GM12878 (cell line): ENCODE results near the gene LENG9. TPM values are rescaled to one million over a fixed set of nuclear protein-coding genes. Genes with fewer than 3 reads are reported as not detected.
A peak's percentile ranks its signal among the peaks of the same experiment; 100 is the strongest.

Experiments used
- ATAC-seq: fragments of 200-7000 bp; cut with Tn5 transposase; 3 replicates; pipeline ENCODE4 v1.9.1; 2020; ENCODE audit warnings: mild to moderate bottlenecking, moderate library complexity
- BruUV-seq: library from RNA; stranded (reverse); fragments of 400-500 nt; replicated peaks from 2 replicates; lab custom pipeline; 2021; lab: Mats Ljungman, UMichigan
- CTCF ChIA-PET: fragments of 300-600 bp; sonication (Branson Sonifier 250); formaldehyde crosslinking; extraction: SDS; loops from one replicate; lab custom pipeline; 2021; ENCODE audit warnings: inconsistent platforms; lab: Yijun Ruan, JAX
- POLR2A ChIA-PET: fragments of 350-600 bp; formaldehyde crosslinking; extraction: SDS; loops from one replicate; lab custom pipeline; 2021; ENCODE audit warnings: inconsistent platforms; lab: Charles Lee
- RAD21 ChIA-PET: fragments of 300-600 bp; sonication (Branson Sonifier 250); formaldehyde crosslinking; loops from one replicate; lab custom pipeline; 2023; ENCODE audit warnings: antibody characterized with exemption; ENCODE audit not compliant: unreplicated experiment; lab: Charles Lee
- SMC1A ChIA-PET: fragments of 300-600 bp; sonication (Branson Sonifier 250); formaldehyde crosslinking; loops from one replicate; lab custom pipeline; 2023; ENCODE audit not compliant: unreplicated experiment, uncharacterized antibody; lab: Charles Lee
- DNase-seq: peaks from one replicate; pipeline ENCODE4 v3.0.0-alpha.2; 2011; ENCODE audit warnings: low read depth, low spot score
- FAIRE-seq: peaks from 3 replicates; lab custom pipeline; 2011; peaks lifted over from hg19 to GRCh38; lab: Jason Lieb, UNC
- H2AFZ ChIP-seq: 2 replicates; pipeline ENCODE4 v1.6.0; 2011; ENCODE audit warnings: low read depth, low read length, control low read depth; ENCODE audit not compliant: control insufficient read depth
- H3K27ac ChIP-seq: 2 replicates; pipeline ENCODE4 v1.5.1; 2011; ENCODE audit warnings: control low read depth; ENCODE audit not compliant: control insufficient read depth, insufficient read depth
- H3K27me3 ChIP-seq, 2 experiments: replicated peaks in 1 of 2; 2 replicates each; pipeline versions ENCODE4 v1.6.0 to v1.6.1; 2011; ENCODE audit warnings: low read length in 1 of 2; ENCODE audit not compliant: control insufficient read depth in 2 of 2, insufficient read depth in 2 of 2
- H3K36me3 ChIP-seq, 2 experiments: 2 replicates each; pipeline ENCODE4 v1.5.1; 2011; ENCODE audit warnings: low read length in 1 of 2; ENCODE audit not compliant: control insufficient read depth in 2 of 2, insufficient read depth in 2 of 2
- H3K4me1 ChIP-seq: 2 replicates; pipeline ENCODE4 v1.6.1; 2011; ENCODE audit warnings: mild to moderate bottlenecking, low read length, moderate library complexity, mixed read lengths; ENCODE audit not compliant: control insufficient read depth, insufficient read depth
- H3K4me2 ChIP-seq: 2 replicates; pipeline ENCODE4 v1.6.0; 2011; ENCODE audit warnings: control low read depth; ENCODE audit not compliant: control insufficient read depth, insufficient read depth
- H3K4me3 ChIP-seq: fragments of 200-600 bp; sonication (generic); 2 replicates; pipeline ENCODE4 v1.5.1; 2016
- H3K79me2 ChIP-seq: 2 replicates; pipeline ENCODE4 v1.6.0; 2011; ENCODE audit warnings: low read length; ENCODE audit not compliant: control insufficient read depth, insufficient read depth
- H3K9ac ChIP-seq: 2 replicates; pipeline ENCODE4 v1.8.0; 2011; ENCODE audit warnings: low read length, control low read depth, mixed read lengths; ENCODE audit not compliant: control insufficient read depth, insufficient read depth
- H3K9me3 ChIP-seq: replicated peaks from 3 replicates; pipeline ENCODE4 v1.5.1; 2011; ENCODE audit warnings: mild to moderate bottlenecking, low read length; ENCODE audit not compliant: control insufficient read depth, insufficient read depth
- H4K20me1 ChIP-seq: 2 replicates; pipeline ENCODE4 v1.6.0; 2011; ENCODE audit not compliant: control insufficient read depth, insufficient read depth
- CEBPZ ChIP-seq: fragments of 150-350 bp; IDR thresholded peaks from 2 replicates; pipeline ENCODE4 v1.6.1; 2016; ENCODE audit warnings: low read depth, low read length
- CHD2 ChIP-seq: IDR thresholded peaks from 2 replicates; pipeline ENCODE4 v1.6.1; 2011; ENCODE audit warnings: low read depth, low read length, improper control_type of control experiment, borderline replicate concordance
- EGR1 ChIP-seq, 2 experiments: IDR thresholded peaks; 1 replicate in 1 of 2; 2 replicates in 1 of 2; pipeline ENCODE4 v1.6.1; 2011 to 2012; ENCODE audit warnings: low read depth in 2 of 2, low read length in 2 of 2, borderline replicate concordance in 1 of 2, mild to moderate bottlenecking in 1 of 2, moderate library complexity in 1 of 2
- MTA3 ChIP-seq: IDR thresholded peaks from 2 replicates; pipeline ENCODE4 v1.6.1; 2012; ENCODE audit warnings: low read length, inconsistent platforms, borderline replicate concordance
- POLR2A ChIP-seq: IDR thresholded peaks from 2 replicates; pipeline ENCODE4 v1.6.1; 2011; ENCODE audit warnings: low read depth, mild to moderate bottlenecking, low read length
- RAD51 ChIP-seq: fragments of 450-650 bp; IDR thresholded peaks from 2 replicates; pipeline ENCODE4 v1.6.1; 2016; ENCODE audit warnings: moderate library complexity, mild to moderate bottlenecking, inconsistent platforms
- ZBED1 ChIP-seq: IDR thresholded peaks from 2 replicates; pipeline ENCODE4 v1.6.1; 2016; ENCODE audit warnings: borderline replicate concordance
- WGBS: methylation state at CpG from one replicate; pipeline ENCODE4 v1.1.6; 2016; ENCODE audit warnings: low lambda C conversion rate; ENCODE audit not compliant: insufficient replicate concordance, insufficient coverage; ENCODE audit errors: missing lambda C conversion rate; 5-methylcytosine and 5-hydroxymethylcytosine counted together
- in situ Hi-C: fragments of 300-500 bp; cut with MboI; formaldehyde crosslinking; loops from 9 replicates; pipeline ENCODE4 v1.14.3; 2018; ENCODE audit warnings: mixed read lengths
- intact Hi-C: fragments of 100-400 bp; cut with micrococcal nuclease; formaldehyde crosslinking; loops from one replicate; pipeline ENCODE4 v1.14.2; 2022; ENCODE audit not compliant: unreplicated experiment
- polyA plus RNA-seq, 11 experiments: library from polyadenylated mRNA; depleted of rRNA in 4 of 11; unstranded in 6 of 11; stranded (reverse) in 5 of 11; fragments of >200 nt; fragmentation: Nextera tagmentation in 4 of 11; fragmentation: Illumina TruSeq in 1 of 11; extraction: Ambion mirVana in 4 of 11; extraction: Trizol in 1 of 11; gene quantifications; 1 replicate in 1 of 11; 2 replicates in 10 of 11; pipeline versions ENCODE4 v1.2.1 to v1.2.3, GENCODE V29; 2011 to 2016; ENCODE audit warnings: inconsistent platforms in 2 of 11, missing spikeins in 2 of 11, low read depth in 1 of 11
- total RNA-seq, 4 experiments: library from RNA; depleted of rRNA in 3 of 4; stranded (reverse); fragments of >200 nt in 3 of 4; fragmentation: Illumina TruSeq in 1 of 4; extraction: Trizol in 1 of 4; gene quantifications; 2 replicates each; pipeline versions ENCODE4 v1.2.1 to v1.2.3, GENCODE V29; 2013 to 2021
- TF ChIP-seq, protein P1 (sequence below): fragments of 450-650 bp; IDR thresholded peaks from 2 replicates; pipeline ENCODE4 v1.6.1; 2018; ENCODE audit warnings: borderline replicate concordance, mild to moderate bottlenecking; ENCODE audit not compliant: partially characterized antibody
- TF ChIP-seq, protein P2 (sequence below): IDR thresholded peaks from 2 replicates; pipeline ENCODE4 v1.6.1; 2012; ENCODE audit warnings: mild to moderate bottlenecking, low read depth, low read length
- TF ChIP-seq, protein P3 (sequence below): fragments of 450-650 bp; formaldehyde crosslinking; IDR thresholded peaks from 2 replicates; pipeline ENCODE4 v1.5.0; 2022; ENCODE audit warnings: mild to moderate bottlenecking, missing genetic modification characterization

Gene LENG9
- total and polyA plus RNA-seq, 10 of the 15 experiments (the other 5 are each of a cell fraction or from before 2014, with no cell fraction given), result 0.09 to 2.9 (median 0.76) TPM; not detected in 1

DNA sequence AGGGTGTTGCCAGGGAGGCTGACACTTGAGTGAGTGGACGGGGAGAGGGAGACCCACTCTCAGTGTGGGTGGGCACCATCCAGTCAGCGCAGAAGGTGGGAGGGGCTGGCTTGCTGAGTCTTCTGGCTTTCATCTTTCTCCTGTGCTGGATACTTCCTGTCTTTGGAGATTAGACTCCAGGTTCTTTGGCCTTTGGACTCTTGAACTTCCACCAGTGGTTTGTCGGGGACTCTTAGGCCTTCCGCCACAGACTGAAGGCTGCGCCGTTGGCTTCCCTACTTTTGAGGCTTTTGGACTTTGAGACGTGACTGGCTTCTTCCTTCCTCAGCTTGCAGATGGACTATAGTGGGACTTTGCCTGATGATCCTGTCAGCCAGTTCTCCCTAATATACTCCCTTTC is 18.8 kb downstream of the LENG9 start:
- RAD21 ChIA-PET, result no interaction called here
- in situ Hi-C loops, result no loop called here
- SMC1A ChIA-PET, result no interaction called here
- TF ChIP-seq ZBED1 (no peak), POLR2A (no peak), EGR1 (IDR thresholded peaks at IDR 0.05; ENCODE audit: borderline replicate concordance in 1 of 2, low read depth in 2 of 2, low read length in 2 of 2) (no peak), CEBPZ (no peak), RAD51 (no peak), MTA3 (no peak), CHD2 (no peak)
- TF ChIP-seq, protein P1, sequence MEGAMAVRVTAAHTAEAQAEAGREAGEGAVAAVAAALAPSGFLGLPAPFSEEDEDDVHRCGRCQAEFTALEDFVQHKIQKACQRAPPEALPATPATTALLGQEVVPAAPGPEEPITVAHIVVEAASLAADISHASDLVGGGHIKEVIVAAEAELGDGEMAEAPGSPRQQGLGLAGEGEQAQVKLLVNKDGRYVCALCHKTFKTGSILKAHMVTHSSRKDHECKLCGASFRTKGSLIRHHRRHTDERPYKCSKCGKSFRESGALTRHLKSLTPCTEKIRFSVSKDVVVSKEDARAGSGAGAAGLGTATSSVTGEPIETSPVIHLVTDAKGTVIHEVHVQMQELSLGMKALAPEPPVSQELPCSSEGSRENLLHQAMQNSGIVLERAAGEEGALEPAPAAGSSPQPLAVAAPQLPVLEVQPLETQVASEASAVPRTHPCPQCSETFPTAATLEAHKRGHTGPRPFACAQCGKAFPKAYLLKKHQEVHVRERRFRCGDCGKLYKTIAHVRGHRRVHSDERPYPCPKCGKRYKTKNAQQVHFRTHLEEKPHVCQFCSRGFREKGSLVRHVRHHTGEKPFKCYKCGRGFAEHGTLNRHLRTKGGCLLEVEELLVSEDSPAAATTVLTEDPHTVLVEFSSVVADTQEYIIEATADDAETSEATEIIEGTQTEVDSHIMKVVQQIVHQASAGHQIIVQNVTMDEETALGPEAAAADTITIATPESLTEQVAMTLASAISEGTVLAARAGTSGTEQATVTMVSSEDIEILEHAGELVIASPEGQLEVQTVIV, result no peak
- TF ChIP-seq, protein P2, sequence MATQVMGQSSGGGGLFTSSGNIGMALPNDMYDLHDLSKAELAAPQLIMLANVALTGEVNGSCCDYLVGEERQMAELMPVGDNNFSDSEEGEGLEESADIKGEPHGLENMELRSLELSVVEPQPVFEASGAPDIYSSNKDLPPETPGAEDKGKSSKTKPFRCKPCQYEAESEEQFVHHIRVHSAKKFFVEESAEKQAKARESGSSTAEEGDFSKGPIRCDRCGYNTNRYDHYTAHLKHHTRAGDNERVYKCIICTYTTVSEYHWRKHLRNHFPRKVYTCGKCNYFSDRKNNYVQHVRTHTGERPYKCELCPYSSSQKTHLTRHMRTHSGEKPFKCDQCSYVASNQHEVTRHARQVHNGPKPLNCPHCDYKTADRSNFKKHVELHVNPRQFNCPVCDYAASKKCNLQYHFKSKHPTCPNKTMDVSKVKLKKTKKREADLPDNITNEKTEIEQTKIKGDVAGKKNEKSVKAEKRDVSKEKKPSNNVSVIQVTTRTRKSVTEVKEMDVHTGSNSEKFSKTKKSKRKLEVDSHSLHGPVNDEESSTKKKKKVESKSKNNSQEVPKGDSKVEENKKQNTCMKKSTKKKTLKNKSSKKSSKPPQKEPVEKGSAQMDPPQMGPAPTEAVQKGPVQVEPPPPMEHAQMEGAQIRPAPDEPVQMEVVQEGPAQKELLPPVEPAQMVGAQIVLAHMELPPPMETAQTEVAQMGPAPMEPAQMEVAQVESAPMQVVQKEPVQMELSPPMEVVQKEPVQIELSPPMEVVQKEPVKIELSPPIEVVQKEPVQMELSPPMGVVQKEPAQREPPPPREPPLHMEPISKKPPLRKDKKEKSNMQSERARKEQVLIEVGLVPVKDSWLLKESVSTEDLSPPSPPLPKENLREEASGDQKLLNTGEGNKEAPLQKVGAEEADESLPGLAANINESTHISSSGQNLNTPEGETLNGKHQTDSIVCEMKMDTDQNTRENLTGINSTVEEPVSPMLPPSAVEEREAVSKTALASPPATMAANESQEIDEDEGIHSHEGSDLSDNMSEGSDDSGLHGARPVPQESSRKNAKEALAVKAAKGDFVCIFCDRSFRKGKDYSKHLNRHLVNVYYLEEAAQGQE, result no peak
- TF ChIP-seq, protein P3, sequence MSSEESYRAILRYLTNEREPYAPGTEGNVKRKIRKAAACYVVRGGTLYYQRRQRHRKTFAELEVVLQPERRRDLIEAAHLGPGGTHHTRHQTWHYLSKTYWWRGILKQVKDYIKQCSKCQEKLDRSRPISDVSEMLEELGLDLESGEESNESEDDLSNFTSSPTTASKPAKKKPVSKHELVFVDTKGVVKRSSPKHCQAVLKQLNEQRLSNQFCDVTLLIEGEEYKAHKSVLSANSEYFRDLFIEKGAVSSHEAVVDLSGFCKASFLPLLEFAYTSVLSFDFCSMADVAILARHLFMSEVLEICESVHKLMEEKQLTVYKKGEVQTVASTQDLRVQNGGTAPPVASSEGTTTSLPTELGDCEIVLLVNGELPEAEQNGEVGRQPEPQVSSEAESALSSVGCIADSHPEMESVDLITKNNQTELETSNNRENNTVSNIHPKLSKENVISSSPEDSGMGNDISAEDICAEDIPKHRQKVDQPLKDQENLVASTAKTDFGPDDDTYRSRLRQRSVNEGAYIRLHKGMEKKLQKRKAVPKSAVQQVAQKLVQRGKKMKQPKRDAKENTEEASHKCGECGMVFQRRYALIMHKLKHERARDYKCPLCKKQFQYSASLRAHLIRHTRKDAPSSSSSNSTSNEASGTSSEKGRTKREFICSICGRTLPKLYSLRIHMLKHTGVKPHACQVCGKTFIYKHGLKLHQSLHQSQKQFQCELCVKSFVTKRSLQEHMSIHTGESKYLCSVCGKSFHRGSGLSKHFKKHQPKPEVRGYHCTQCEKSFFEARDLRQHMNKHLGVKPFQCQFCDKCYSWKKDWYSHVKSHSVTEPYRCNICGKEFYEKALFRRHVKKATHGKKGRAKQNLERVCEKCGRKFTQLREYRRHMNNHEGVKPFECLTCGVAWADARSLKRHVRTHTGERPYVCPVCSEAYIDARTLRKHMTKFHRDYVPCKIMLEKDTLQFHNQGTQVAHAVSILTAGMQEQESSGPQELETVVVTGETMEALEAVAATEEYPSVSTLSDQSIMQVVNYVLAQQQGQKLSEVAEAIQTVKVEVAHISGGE (CRISPR knock-in tag), result no peak

More for the DNA sequence above, 18.8 kb downstream of the LENG9 start:
- H3K27ac ChIP-seq, result no peak overlapping the region
- no peak for ATAC-seq
- BruUV-seq, result TSS peak; percentile 49
- no peak for FAIRE-seq
- H3K27me3 ChIP-seq, result no peaks in the 10 kb centered on the region
- H4K20me1 ChIP-seq, result peaks cover 3% of the 10 kb centered on the region
- H2AFZ ChIP-seq, result no peak overlapping the region
- ChIA-PET CTCF (no interaction called here), POLR2A (no interaction called here)
- DNase-seq, result no peak
- no peak overlapping the region for H3K9ac ChIP-seq
- no peak overlapping the region for H3K4me3 ChIP-seq
- no peaks in the 10 kb centered on the region for H3K4me1 ChIP-seq
- 93% methylated on average over 7 of the region's 7 CpGs for WGBS
- H3K36me3 ChIP-seq, result no peaks in the 10 kb centered on the region; a peak in 1 of 4 replicates
- no peaks in the 10 kb centered on the region for H3K9me3 ChIP-seq
- no peak overlapping the region for H3K4me2 ChIP-seq
- intact Hi-C loops, result no loop called here
- H3K79me2 ChIP-seq, result peaks cover 29% of the 10 kb centered on the region
